PC-9 (cell line): ENCODE data around the gene RNH1. TPM values are rescaled to one million over a fixed set of nuclear protein-coding genes. Genes with fewer than 3 reads are reported as not detected.

ENCODE experiments used
- BruUV-seq: library from RNA; stranded (reverse); fragments of 400-500 nt; replicated peaks from 2 replicates; lab custom pipeline; 2021; lab: Mats Ljungman, UMichigan
- CTCF ChIA-PET: fragments of 300-600 bp; sonication (Branson Sonifier 250); formaldehyde crosslinking; loops from one replicate; lab custom pipeline; 2022; ENCODE audit warnings: antibody characterized with exemption; lab: Charles Lee
- POLR2A ChIA-PET: fragments of 300-600 bp; sonication (Branson Sonifier 250); formaldehyde crosslinking; loops from one replicate; lab custom pipeline; 2022; ENCODE audit warnings: antibody characterized with exemption; ENCODE audit not compliant: unreplicated experiment; lab: Charles Lee
- DNase-seq, 2 experiments: peaks; one replicate each; pipeline versions ENCODE4 v3.0.0 to v3.0.0-alpha.2; 2015 to 2022; ENCODE audit warnings: mixed read lengths in 1 of 2
- H2AFZ ChIP-seq: fragments of 200-600 bp; sonication (generic); 2 replicates; pipeline ENCODE4 v1.8.1; 2017; ENCODE audit warnings: antibody characterized with exemption
- H3F3A ChIP-seq: fragments of 200-600 bp; sonication (generic); 2 replicates; pipeline ENCODE4 v1.8.1; 2017; ENCODE audit warnings: antibody characterized with exemption, mild to moderate bottlenecking, low read depth; ENCODE audit not compliant: insufficient read depth
- H3K27ac ChIP-seq: fragments of 200-600 bp; sonication (generic); 2 replicates; pipeline ENCODE4 v1.6.1; 2016; ENCODE audit warnings: mixed run types
- H3K27me3 ChIP-seq: fragments of 200-600 bp; sonication (generic); 2 replicates; pipeline ENCODE4 v1.6.1; 2016; ENCODE audit warnings: low read depth, mixed run types; ENCODE audit not compliant: insufficient read depth
- H3K36me3 ChIP-seq: fragments of 200-600 bp; sonication (generic); 2 replicates; pipeline ENCODE4 v1.6.1; 2016; ENCODE audit warnings: low read depth, mixed run types
- H3K4me1 ChIP-seq: fragments of 200-600 bp; sonication (generic); replicated peaks from 2 replicates; pipeline ENCODE4 v1.6.1; 2016; ENCODE audit warnings: mixed run types; ENCODE audit not compliant: insufficient read depth
- H3K4me2 ChIP-seq: fragments of 200-600 bp; sonication (generic); 2 replicates; pipeline ENCODE4 v1.6.1; 2017; ENCODE audit warnings: mixed run types
- H3K4me3 ChIP-seq: fragments of 200-600 bp; sonication (generic); 2 replicates; pipeline ENCODE4 v1.6.1; 2016; ENCODE audit warnings: mixed run types
- H3K79me2 ChIP-seq: fragments of 200-600 bp; sonication (generic); 2 replicates; pipeline ENCODE4 v1.6.1; 2017; ENCODE audit warnings: low read depth, mixed run types
- H3K9me2 ChIP-seq: fragments of 200-600 bp; sonication (generic); 2 replicates; pipeline ENCODE4 v1.8.1; 2017; ENCODE audit warnings: mild to moderate bottlenecking; ENCODE audit not compliant: insufficient read depth
- H3K9me3 ChIP-seq: fragments of 200-600 bp; sonication (generic); 2 replicates; pipeline ENCODE4 v1.8.1; 2016; ENCODE audit warnings: low read depth; ENCODE audit not compliant: insufficient read depth
- H4K20me1 ChIP-seq: fragments of 200-600 bp; sonication (generic); 2 replicates; pipeline ENCODE4 v1.8.1; 2017; ENCODE audit not compliant: insufficient read depth
- CTCF ChIP-seq: fragments of 200-600 bp; sonication (generic); conservative IDR thresholded peaks from 2 replicates; pipeline ENCODE4 v1.6.1; 2017; ENCODE audit warnings: mixed run types, antibody characterized with exemption, mild to moderate bottlenecking, moderate library complexity
- EZH2 ChIP-seq: fragments of 200-600 bp; sonication (generic); IDR thresholded peaks from 2 replicates; pipeline ENCODE4 v1.8.0; 2017; ENCODE audit warnings: antibody characterized with exemption, low read depth
- intact Hi-C: fragments of 100-400 bp; cut with micrococcal nuclease; formaldehyde crosslinking; loops from one replicate; pipeline ENCODE4 v1.10.0; 2022; ENCODE audit not compliant: unreplicated experiment
- total RNA-seq: library from RNA; stranded (reverse); gene quantifications from 2 replicates; pipeline ENCODE4 v1.2.3, GENCODE V29; 2021

The RNH1 gene
- total RNA-seq, 1 experiment from 2014 or later: 87.8 TPM

- no peak overlapping the region for H2AFZ ChIP-seq
- no TSS peak for BruUV-seq
- intact Hi-C loops: no loop called here
- H3K79me2 ChIP-seq: no peaks in the 10 kb centered on the region
- no peak for DNase-seq
- CTCF ChIA-PET: no interaction called here
- H3K4me3 ChIP-seq: no peak overlapping the region
- no peak for TF ChIP-seq EZH2
- no peak for TF ChIP-seq CTCF
- no peaks in the 10 kb centered on the region for H3F3A ChIP-seq
- H3K27ac ChIP-seq: no peak overlapping the region
- no peaks in the 10 kb centered on the region for H3K9me3 ChIP-seq
- no peaks in the 10 kb centered on the region for H3K9me2 ChIP-seq
- POLR2A ChIA-PET: no interaction called here
- H3K4me1 ChIP-seq: no peaks in the 10 kb centered on the region
- H3K27me3 ChIP-seq: no peaks in the 10 kb centered on the region
- no peaks in the 10 kb centered on the region for H3K36me3 ChIP-seq
- no peak overlapping the region for H3K4me2 ChIP-seq
- no peaks in the 10 kb centered on the region for H4K20me1 ChIP-seq
Observed at GRCh38 chr11:548700-549603, 41.9 kb upstream of the RNH1 start.

GRCh38 chr11:545171-545570, 38.1 kb upstream of the RNH1 start:
- Histone ChIP-seq H3K27ac (no peak overlapping the region), H3F3A (no peaks in the 10 kb centered on the region), H3K4me1 (no peaks in the 10 kb centered on the region), H3K9me2 (no peaks in the 10 kb centered on the region), H3K79me2 (no peaks in the 10 kb centered on the region), H4K20me1 (no peaks in the 10 kb centered on the region), H2AFZ (no peak overlapping the region), H3K9me3 (no peaks in the 10 kb centered on the region), H3K4me2 (no peak overlapping the region), H3K36me3 (no peaks in the 10 kb centered on the region), H3K27me3 (no peaks in the 10 kb centered on the region), H3K4me3 (no peak overlapping the region)
- intact Hi-C loops: no loop called here
- TF ChIP-seq EZH2: no peak
- TF ChIP-seq CTCF: no peak
- DNase-seq: no peak
- CTCF ChIA-PET: no interaction called here
- POLR2A ChIA-PET: no interaction called here
- BruUV-seq: no TSS peak

GRCh38 chr11:544817-545166, 37.8 kb upstream of the RNH1 start:
- H3K27ac ChIP-seq: no peak overlapping the region
- H3K27me3 ChIP-seq: no peaks in the 10 kb centered on the region
- ChIA-PET POLR2A (no interaction called here), CTCF (no interaction called here)
- no TSS peak for BruUV-seq
- no peak overlapping the region for H2AFZ ChIP-seq
- H3K9me3 ChIP-seq: no peaks in the 10 kb centered on the region
- H3F3A ChIP-seq: no peaks in the 10 kb centered on the region
- H3K4me1 ChIP-seq: no peaks in the 10 kb centered on the region
- no peaks in the 10 kb centered on the region for H4K20me1 ChIP-seq
- H3K36me3 ChIP-seq: no peaks in the 10 kb centered on the region
- no peak overlapping the region for H3K4me2 ChIP-seq
- H3K9me2 ChIP-seq: no peaks in the 10 kb centered on the region
- no peak for TF ChIP-seq CTCF
- TF ChIP-seq EZH2: no peak
- DNase-seq: no peak
- intact Hi-C loops: no loop called here
- H3K4me3 ChIP-seq: no peak overlapping the region
- H3K79me2 ChIP-seq: no peaks in the 10 kb centered on the region
